Testis (tissue), 3 donors: ENCODE measurements around the gene CFAP57. TPM values are rescaled to one million over a fixed set of nuclear protein-coding genes. Genes with fewer than 3 reads are reported as not detected.

Source experiments
- DNase-seq: peaks from one replicate; pipeline ENCODE4 v3.0.0-alpha.2; 2019
- H3K27ac ChIP-seq, 2 donors: fragments of 200-600 bp; sonication (generic); one replicate each; pipeline ENCODE4 v1.5.1; 2019
- H3K27me3 ChIP-seq: fragments of 200-600 bp; sonication (generic); one replicate; pipeline ENCODE4 v1.5.1; 2019
- H3K36me3 ChIP-seq: fragments of 200-600 bp; sonication (generic); one replicate; pipeline ENCODE4 v1.5.1; 2017; ENCODE audit warnings: low read depth; ENCODE audit errors: missing control alignments
- H3K4me1 ChIP-seq: fragments of 200-600 bp; sonication (generic); one replicate; pipeline ENCODE4 v1.5.1; 2019
- H3K4me3 ChIP-seq, 2 donors: fragments of 200-600 bp; sonication (generic); one replicate each; pipeline ENCODE4 v1.5.1; 2017 to 2019
- H3K9me3 ChIP-seq: fragments of 200-600 bp; sonication (generic); one replicate; pipeline ENCODE4 v1.5.1; 2017
- POLR2A ChIP-seq: fragments of 450-650 bp; IDR thresholded peaks from one replicate; pipeline ENCODE4 v1.6.1; 2017; ENCODE audit warnings: antibody characterized with exemption, mild to moderate bottlenecking, moderate library complexity
- WGBS, 2 donors: methylation state at CpG; one replicate each; pipeline ENCODE4 v1.1.5; 2018; 5-methylcytosine and 5-hydroxymethylcytosine counted together
- intact Hi-C: fragments of 100-400 bp; cut with DNase I; formaldehyde crosslinking; loops from one replicate; pipeline ENCODE4 v1.15.1; 2023; ENCODE audit warnings: low total_unique reads
- polyA plus RNA-seq: library from polyadenylated mRNA; stranded (reverse); fragments of 350-450 nt; fragmentation: Illumina TruSeq; extraction: RNeasy Lipid Tissue Mini Kit (QIAGEN cat#74804); gene quantifications from one replicate; pipeline ENCODE4 v1.2.3, GENCODE V29; 2014; ENCODE audit warnings: low read depth, low replicate concordance; ENCODE audit not compliant: insufficient read depth
- total RNA-seq, 2 donors: library from RNA; depleted of rRNA; stranded (reverse); fragments of >200 nt; gene quantifications; one replicate each; pipeline ENCODE4 v1.2.3, GENCODE V29; 2016
- TF ChIP-seq, protein P1 (sequence below), 3 experiments: fragments of 450-650 bp in 2 of 3; fragments of 200-600 bp in 1 of 3; sonication (generic) in 1 of 3; IDR thresholded peaks; one replicate each; pipeline ENCODE4 v1.5.1; 2016 to 2019; ENCODE audit warnings: antibody characterized with exemption in 3 of 3, mild to moderate bottlenecking in 2 of 3, moderate library complexity in 1 of 3

CFAP57 gene
- total and polyA plus RNA-seq, 3 donors from 2014 or later = 16.6 to 38.7 (median 22.9) TPM

DNA sequence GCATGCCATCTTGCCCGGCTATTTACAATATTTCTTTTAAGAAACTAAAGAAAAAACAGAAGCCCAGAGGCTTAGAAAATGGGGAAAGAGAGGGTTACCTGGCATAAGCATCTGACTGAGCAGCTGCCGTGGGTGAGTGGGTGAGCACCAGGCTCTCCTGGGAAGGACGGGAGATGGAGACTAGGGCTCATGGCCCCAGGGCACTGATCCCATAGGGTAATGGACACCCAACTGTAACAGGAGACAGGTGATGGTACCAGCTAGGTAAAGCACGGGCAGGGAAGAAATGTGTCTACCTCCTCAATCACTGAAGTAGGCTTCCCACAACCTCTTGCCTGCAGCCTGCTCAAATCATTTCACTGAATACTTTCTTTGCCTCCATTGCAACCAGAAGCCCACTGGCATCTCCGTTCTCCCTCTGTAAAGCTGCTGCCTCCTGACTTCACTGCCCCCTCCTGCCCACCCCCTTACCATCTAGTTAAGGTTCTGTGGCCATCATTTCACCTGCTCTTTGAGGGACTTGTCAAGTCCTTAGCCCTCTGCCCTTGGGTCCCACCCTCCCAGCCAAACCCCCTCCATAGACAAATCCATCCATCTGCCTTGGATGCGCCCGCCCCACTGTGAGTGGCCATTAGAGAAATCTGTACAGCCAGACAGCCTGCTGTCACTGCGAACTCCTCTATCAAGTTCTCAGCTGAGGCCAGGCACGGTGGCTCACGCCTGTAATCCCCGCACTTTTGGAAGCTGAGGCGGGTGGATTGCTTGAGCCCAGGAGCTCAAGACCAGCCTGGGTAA is 103.9 kb downstream of the CFAP57 start:
- H3K9me3 ChIP-seq = no peaks in the 10 kb centered on the region
- no peak overlapping the region for H3K27ac ChIP-seq
- no peaks in the 10 kb centered on the region for H3K27me3 ChIP-seq
- no peak overlapping the region for H3K4me3 ChIP-seq
- WGBS, 2 donors = 80 to 94% methylated on average over 11 to 12 of the region's 12 CpGs
- intact Hi-C loops = no loop called here
- no peak for DNase-seq
- TF ChIP-seq POLR2A = no peak
- TF ChIP-seq, protein P1, sequence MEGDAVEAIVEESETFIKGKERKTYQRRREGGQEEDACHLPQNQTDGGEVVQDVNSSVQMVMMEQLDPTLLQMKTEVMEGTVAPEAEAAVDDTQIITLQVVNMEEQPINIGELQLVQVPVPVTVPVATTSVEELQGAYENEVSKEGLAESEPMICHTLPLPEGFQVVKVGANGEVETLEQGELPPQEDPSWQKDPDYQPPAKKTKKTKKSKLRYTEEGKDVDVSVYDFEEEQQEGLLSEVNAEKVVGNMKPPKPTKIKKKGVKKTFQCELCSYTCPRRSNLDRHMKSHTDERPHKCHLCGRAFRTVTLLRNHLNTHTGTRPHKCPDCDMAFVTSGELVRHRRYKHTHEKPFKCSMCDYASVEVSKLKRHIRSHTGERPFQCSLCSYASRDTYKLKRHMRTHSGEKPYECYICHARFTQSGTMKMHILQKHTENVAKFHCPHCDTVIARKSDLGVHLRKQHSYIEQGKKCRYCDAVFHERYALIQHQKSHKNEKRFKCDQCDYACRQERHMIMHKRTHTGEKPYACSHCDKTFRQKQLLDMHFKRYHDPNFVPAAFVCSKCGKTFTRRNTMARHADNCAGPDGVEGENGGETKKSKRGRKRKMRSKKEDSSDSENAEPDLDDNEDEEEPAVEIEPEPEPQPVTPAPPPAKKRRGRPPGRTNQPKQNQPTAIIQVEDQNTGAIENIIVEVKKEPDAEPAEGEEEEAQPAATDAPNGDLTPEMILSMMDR (IDR thresholded peaks at IDR 0.05) = no peak
- H3K4me1 ChIP-seq = peaks cover 8% of the 10 kb centered on the region
- no peaks in the 10 kb centered on the region for H3K36me3 ChIP-seq

DNA sequence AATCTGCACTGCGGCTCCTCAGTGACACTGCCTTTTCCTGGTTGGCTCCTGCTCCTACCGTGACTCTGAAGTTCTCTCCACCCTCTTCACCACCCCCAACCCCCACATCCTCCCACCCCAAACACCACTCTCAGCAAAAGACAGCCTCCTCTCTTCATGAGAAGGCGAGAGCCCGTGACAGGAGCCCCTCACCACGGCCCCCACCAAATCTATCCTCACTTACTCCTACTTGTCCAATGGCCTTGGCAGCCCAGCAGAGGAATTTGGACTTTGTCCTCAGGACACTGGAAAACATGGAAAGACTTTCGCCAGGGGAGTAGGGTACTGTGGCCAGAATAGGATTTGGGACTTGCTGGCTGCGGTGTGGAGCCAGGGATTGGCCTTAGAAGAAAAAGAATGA is 104.5 kb downstream of the CFAP57 start:
- DNase-seq = no peak

DNA sequence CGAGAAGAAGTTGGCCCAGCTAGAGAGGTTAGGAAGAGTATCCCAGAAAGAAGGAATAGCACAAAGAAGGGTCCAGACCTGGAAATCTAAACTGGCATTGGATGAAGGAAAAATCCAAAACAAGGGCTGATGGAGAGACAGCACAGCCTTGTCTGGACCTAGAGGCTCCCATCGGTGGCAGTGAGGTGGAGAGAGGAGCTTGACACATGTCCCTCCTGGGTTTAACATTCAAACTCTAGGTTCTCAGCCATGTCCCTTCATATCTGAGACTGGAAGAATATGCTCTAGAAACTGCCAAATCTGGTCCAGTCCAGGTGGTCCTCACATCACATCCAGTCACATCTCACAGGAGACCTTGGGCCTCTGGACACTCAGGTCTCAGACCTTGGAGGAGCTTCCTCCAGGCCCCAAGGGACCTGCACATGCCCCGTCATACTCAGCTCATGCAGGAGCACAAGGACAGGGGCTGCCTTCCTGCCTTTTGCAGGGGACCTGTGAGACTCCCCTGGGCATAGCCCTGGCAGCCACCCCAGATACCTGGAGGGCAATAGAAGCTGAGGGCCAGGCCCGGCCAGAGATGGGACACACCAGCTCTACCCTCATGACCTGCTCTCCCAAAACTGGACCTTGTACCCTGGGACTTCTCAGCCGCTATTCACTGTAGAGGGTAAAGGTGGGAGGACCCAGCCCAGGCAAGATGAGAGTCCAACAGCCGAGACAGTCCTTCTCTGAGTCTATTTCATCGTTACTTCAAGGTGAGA is 105.2 kb downstream of the CFAP57 start:
- Histone ChIP-seq H3K27me3 (no peaks in the 10 kb centered on the region), H3K9me3 (no peaks in the 10 kb centered on the region), H3K36me3 (no peaks in the 10 kb centered on the region), H3K4me3 (no peak overlapping the region), H3K4me1 (peaks cover 8% of the 10 kb centered on the region), H3K27ac (no peak overlapping the region)
- DNase-seq = no peak
- no peak for TF ChIP-seq POLR2A
- TF ChIP-seq, protein P1 (IDR thresholded peaks at IDR 0.05) = no peak
- intact Hi-C loops = no loop called here
- 73 to 89% methylated on average over 7 of the region's 7 CpGs for WGBS, 2 donors

More for the DNA sequence above, 104.5 kb downstream of the CFAP57 start:
- Histone ChIP-seq H3K9me3 (no peaks in the 10 kb centered on the region), H3K27ac (no peak overlapping the region), H3K4me1 (peaks cover 8% of the 10 kb centered on the region), H3K27me3 (no peaks in the 10 kb centered on the region), H3K4me3 (no peak overlapping the region), H3K36me3 (no peaks in the 10 kb centered on the region)
- WGBS, 2 donors = 47 to 61% methylated on average over 7 of the region's 7 CpGs
- intact Hi-C loops = no loop called here
- TF ChIP-seq, protein P1 (IDR thresholded peaks at IDR 0.05) = no peak
- TF ChIP-seq POLR2A = no peak

DNA sequence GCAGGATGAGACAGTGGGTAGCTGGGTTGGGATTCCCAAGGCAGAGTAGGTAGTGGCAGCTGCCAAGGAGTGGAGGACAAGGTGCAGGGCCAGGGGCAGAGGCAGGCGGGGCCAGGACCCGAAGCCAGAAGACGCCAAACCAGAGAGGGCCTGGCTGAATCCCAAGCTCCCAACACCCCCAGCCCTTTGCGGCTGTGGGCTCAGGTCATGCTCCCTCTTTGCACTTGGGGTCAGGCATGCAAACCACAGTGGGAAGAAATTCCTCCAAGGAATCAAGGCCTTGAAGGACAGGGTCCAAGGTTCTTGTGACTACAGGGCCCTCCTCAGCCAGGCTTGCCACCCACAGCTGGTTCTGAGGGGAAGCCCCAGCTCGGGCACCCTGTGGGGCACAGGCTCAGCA is 107.0 kb downstream of the CFAP57 start:
- Histone ChIP-seq H3K4me3 (no peak overlapping the region), H3K9me3 (no peaks in the 10 kb centered on the region), H3K36me3 (no peaks in the 10 kb centered on the region), H3K27me3 (no peaks in the 10 kb centered on the region), H3K27ac (no peak overlapping the region), H3K4me1 (peaks cover 6% of the 10 kb centered on the region)
- DNase-seq = no peak
- intact Hi-C loops = no loop called here
- 86 to 89% methylated on average over 3 to 5 of the region's 5 CpGs for WGBS, 2 donors
- TF ChIP-seq, protein P1 (IDR thresholded peaks at IDR 0.05) = no peak
- no peak for TF ChIP-seq POLR2A
